WTC11 (cell line): ENCODE data around the gene CAMK2D. TPM values are rescaled to one million over a fixed set of nuclear protein-coding genes. Genes with fewer than 3 reads are reported as not detected.
A peak's percentile ranks its signal among the peaks of the same experiment; 100 is the strongest.

Experiments
- ATAC-seq: fragments of 200-7000 bp; cut with Tn5 transposase; 2 replicates; pipeline ENCODE4 v1.10.0; 2021; ENCODE audit warnings: mild to moderate bottlenecking, moderate library complexity
- CTCF ChIA-PET: fragments of 300-600 bp; sonication (Branson Sonifier 250); formaldehyde crosslinking; loops from one replicate; lab custom pipeline; 2021; ENCODE audit warnings: antibody characterized with exemption; lab: Charles Lee
- POLR2A ChIA-PET: fragments of 350-600 bp; sonication (Branson Sonifier 250); formaldehyde crosslinking; loops from one replicate; lab custom pipeline; 2021; ENCODE audit warnings: antibody characterized with exemption; lab: Charles Lee
- DNase-seq: peaks from one replicate; pipeline ENCODE4 v3.0.0; 2021; ENCODE audit warnings: low spot score
- H3K27ac Mint-ChIP-seq: 2 replicates; pipeline ENCODE4 v1.8.0; 2021; ENCODE audit warnings: mixed read lengths
- H3K27me3 Mint-ChIP-seq: 2 replicates; pipeline ENCODE4 v1.8.0; 2021; ENCODE audit warnings: low read depth, mild to moderate bottlenecking, moderate library complexity, mixed read lengths
- H3K36me3 Mint-ChIP-seq: 2 replicates; pipeline ENCODE4 v1.8.0; 2021; ENCODE audit warnings: mixed read lengths
- H3K4me1 Mint-ChIP-seq: 2 replicates; pipeline ENCODE4 v1.8.0; 2022; ENCODE audit warnings: mixed read lengths
- H3K4me3 Mint-ChIP-seq: 2 replicates; pipeline ENCODE4 v1.8.0; 2021; ENCODE audit warnings: mild to moderate bottlenecking, moderate library complexity, mixed read lengths
- H3K9me3 Mint-ChIP-seq: 2 replicates; pipeline ENCODE4 v1.8.0; 2021; ENCODE audit warnings: mixed read lengths
- ESRRA ChIP-seq: sonication (generic); formaldehyde crosslinking; IDR thresholded peaks from 2 replicates; pipeline ENCODE4 v1.8.1; 2022; ENCODE audit warnings: mild to moderate bottlenecking, missing genetic modification reagents, borderline replicate concordance
- ETV6 ChIP-seq: sonication (generic); formaldehyde crosslinking; IDR thresholded peaks from 2 replicates; pipeline ENCODE4 v1.8.1; 2022; ENCODE audit warnings: mild to moderate bottlenecking, missing genetic modification reagents
- GRHL2 ChIP-seq: fragments of 250-450 bp; sonication (Bioruptor Pico); IDR thresholded peaks from 2 replicates; pipeline ENCODE4 v1.8.0; 2022; ENCODE audit warnings: mild to moderate bottlenecking, moderate library complexity; ENCODE audit not compliant: insufficient replicate concordance, severe bottlenecking
- TEAD4 ChIP-seq: sonication (generic); formaldehyde crosslinking; IDR thresholded peaks from 2 replicates; pipeline ENCODE4 v1.8.0; 2022; ENCODE audit warnings: mild to moderate bottlenecking, missing genetic modification reagents
- ZNF423 ChIP-seq: fragments of 250-450 bp; sonication (Bioruptor Pico); IDR thresholded peaks from 2 replicates; pipeline ENCODE4 v2.1.2; 2022; ENCODE audit warnings: mild to moderate bottlenecking, moderate library complexity
- total RNA-seq: library from RNA; stranded (reverse); gene quantifications from 3 replicates; pipeline ENCODE4 v1.2.3, GENCODE V29; 2021
- TF ChIP-seq, protein P1 (sequence below): sonication (generic); formaldehyde crosslinking; IDR thresholded peaks from 2 replicates; pipeline ENCODE4 v1.8.0; 2022; ENCODE audit warnings: mild to moderate bottlenecking, missing genetic modification reagents
- TF ChIP-seq, protein P2 (sequence below): sonication (generic); formaldehyde crosslinking; IDR thresholded peaks from 2 replicates; pipeline ENCODE4 v1.8.1; 2022; ENCODE audit warnings: mild to moderate bottlenecking, moderate library complexity, missing genetic modification reagents
- TF ChIP-seq, protein P3 (sequence below): fragments of 250-450 bp; sonication (Bioruptor Pico); IDR thresholded peaks from 2 replicates; pipeline ENCODE4 v1.9.0; 2021; ENCODE audit warnings: mild to moderate bottlenecking, borderline replicate concordance
- TF ChIP-seq, protein P4 (sequence below): fragments of 250-450 bp; sonication (Bioruptor Pico); IDR thresholded peaks from 2 replicates; pipeline ENCODE4 v2.1.2; 2022; ENCODE audit warnings: mild to moderate bottlenecking, moderate library complexity
- TF ChIP-seq, protein P5 (sequence below): sonication (generic); formaldehyde crosslinking; IDR thresholded peaks from 2 replicates; pipeline ENCODE4 v1.8.1; 2023; ENCODE audit warnings: mild to moderate bottlenecking, missing genetic modification reagents, borderline replicate concordance

CAMK2D gene
- total RNA-seq, 1 experiment from 2014 or later, result 16.5 TPM

DNA sequence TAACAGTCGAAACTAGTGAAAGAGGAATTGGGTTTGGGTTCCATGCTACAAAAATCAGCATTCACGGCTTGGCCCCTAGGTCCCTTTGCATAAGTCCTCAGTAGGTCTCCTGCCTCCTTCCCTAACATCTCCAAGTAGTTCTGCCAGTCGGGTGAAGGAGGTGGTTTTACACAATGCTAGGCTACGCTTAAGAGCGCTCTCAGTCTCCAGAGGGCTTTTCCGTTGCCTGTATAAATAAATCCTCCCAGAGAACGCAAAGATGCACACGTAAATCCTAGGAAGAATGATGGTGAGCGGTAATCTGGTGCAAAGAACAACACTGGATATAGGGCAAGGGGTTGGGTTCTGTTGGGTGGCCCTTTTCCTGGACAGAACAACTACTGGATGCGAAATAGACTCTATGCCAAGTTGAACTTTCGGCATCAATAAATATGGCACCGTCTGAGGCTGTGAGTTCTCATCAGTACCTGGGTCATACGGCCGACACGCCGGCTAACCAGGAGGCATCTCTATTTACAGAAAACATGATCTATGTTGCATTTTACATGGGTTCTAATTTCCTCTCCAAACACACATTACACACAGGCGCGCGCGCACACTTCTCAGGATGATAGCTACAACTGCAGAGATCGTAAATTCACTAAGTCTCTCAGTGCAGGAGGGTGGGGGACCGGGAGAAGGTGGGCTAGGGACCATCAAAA lies 1.3 kb downstream of the CAMK2D start:
- POLR2A ChIA-PET, result no interaction called here
- H3K4me1 Mint-ChIP-seq, result peaks cover 44% of the 10 kb centered on the region
- H3K27ac Mint-ChIP-seq, result no peak overlapping the region; the same call in 1 of the 2 replicates
- no peaks in the 10 kb centered on the region for H3K36me3 Mint-ChIP-seq
- CTCF ChIA-PET, result interaction anchor here (1.2 to 1.3 kb wide), 3 partner anchors 10 to 365 kb away, joined by 3 to 8 read pairs (median 5); no protein-coding TSS in a partner anchor
- DNase-seq, result no peak
- H3K27me3 Mint-ChIP-seq, result peaks cover 22% of the 10 kb centered on the region
- H3K9me3 Mint-ChIP-seq, result no peaks in the 10 kb centered on the region
- peak overlapping the region; percentile 88 for H3K4me3 Mint-ChIP-seq
- TF ChIP-seq, protein P1, sequence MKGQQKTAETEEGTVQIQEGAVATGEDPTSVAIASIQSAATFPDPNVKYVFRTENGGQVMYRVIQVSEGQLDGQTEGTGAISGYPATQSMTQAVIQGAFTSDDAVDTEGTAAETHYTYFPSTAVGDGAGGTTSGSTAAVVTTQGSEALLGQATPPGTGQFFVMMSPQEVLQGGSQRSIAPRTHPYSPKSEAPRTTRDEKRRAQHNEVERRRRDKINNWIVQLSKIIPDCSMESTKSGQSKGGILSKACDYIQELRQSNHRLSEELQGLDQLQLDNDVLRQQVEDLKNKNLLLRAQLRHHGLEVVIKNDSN (CRISPR knock-in tag), result 0 out of 2 replicates have a peak, but pooled peaks have one; percentile 6
- TF ChIP-seq, protein P2, sequence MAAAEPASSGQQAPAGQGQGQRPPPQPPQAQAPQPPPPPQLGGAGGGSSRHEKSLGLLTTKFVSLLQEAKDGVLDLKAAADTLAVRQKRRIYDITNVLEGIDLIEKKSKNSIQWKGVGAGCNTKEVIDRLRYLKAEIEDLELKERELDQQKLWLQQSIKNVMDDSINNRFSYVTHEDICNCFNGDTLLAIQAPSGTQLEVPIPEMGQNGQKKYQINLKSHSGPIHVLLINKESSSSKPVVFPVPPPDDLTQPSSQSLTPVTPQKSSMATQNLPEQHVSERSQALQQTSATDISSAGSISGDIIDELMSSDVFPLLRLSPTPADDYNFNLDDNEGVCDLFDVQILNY, result no peak
- TF ChIP-seq ESRRA (CRISPR knock-in tag), result no peak
- TF ChIP-seq, all 79 proteins: peak for 1
- ATAC-seq, result peak; percentile 7; the same call in 1 of the 2 replicates

DNA sequence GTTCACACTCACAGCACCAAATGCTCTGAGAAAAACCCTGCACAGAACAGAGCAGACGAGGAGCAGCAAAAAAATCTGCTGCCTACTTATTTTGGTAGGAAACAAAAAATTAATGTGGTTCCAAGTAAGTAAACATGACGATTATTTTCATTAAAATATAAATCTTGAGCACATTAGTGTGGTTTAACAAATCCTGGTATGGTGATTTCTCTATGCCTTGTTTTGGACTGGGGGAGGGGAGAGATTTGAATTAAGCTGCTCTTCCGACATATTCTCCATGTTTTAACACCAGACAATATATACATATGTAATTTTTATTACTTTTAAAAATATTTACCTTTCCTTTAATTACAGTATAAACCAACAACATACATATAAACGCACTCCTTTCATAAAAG lies 1.8 kb downstream of the CAMK2D start:
- Mint-ChIP-seq H3K36me3 (no peaks in the 10 kb centered on the region), H3K9me3 (no peaks in the 10 kb centered on the region), H3K4me3 (peak overlapping the region; percentile 88), H3K27me3 (peaks cover 22% of the 10 kb centered on the region), H3K4me1 (peaks cover 44% of the 10 kb centered on the region), H3K27ac (no peak overlapping the region)
- no peak for ATAC-seq
- CTCF ChIA-PET, result no interaction called here
- no peak for DNase-seq
- TF ChIP-seq ZNF423 (CRISPR knock-in tag), result no peak
- TF ChIP-seq TEAD4 (CRISPR knock-in tag), result no peak
- TF ChIP-seq, protein P3, sequence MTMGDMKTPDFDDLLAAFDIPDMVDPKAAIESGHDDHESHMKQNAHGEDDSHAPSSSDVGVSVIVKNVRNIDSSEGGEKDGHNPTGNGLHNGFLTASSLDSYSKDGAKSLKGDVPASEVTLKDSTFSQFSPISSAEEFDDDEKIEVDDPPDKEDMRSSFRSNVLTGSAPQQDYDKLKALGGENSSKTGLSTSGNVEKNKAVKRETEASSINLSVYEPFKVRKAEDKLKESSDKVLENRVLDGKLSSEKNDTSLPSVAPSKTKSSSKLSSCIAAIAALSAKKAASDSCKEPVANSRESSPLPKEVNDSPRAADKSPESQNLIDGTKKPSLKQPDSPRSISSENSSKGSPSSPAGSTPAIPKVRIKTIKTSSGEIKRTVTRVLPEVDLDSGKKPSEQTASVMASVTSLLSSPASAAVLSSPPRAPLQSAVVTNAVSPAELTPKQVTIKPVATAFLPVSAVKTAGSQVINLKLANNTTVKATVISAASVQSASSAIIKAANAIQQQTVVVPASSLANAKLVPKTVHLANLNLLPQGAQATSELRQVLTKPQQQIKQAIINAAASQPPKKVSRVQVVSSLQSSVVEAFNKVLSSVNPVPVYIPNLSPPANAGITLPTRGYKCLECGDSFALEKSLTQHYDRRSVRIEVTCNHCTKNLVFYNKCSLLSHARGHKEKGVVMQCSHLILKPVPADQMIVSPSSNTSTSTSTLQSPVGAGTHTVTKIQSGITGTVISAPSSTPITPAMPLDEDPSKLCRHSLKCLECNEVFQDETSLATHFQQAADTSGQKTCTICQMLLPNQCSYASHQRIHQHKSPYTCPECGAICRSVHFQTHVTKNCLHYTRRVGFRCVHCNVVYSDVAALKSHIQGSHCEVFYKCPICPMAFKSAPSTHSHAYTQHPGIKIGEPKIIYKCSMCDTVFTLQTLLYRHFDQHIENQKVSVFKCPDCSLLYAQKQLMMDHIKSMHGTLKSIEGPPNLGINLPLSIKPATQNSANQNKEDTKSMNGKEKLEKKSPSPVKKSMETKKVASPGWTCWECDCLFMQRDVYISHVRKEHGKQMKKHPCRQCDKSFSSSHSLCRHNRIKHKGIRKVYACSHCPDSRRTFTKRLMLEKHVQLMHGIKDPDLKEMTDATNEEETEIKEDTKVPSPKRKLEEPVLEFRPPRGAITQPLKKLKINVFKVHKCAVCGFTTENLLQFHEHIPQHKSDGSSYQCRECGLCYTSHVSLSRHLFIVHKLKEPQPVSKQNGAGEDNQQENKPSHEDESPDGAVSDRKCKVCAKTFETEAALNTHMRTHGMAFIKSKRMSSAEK (CRISPR knock-in tag), result no peak
- no peak for TF ChIP-seq ETV6 (CRISPR knock-in tag)
- TF ChIP-seq, protein P4, sequence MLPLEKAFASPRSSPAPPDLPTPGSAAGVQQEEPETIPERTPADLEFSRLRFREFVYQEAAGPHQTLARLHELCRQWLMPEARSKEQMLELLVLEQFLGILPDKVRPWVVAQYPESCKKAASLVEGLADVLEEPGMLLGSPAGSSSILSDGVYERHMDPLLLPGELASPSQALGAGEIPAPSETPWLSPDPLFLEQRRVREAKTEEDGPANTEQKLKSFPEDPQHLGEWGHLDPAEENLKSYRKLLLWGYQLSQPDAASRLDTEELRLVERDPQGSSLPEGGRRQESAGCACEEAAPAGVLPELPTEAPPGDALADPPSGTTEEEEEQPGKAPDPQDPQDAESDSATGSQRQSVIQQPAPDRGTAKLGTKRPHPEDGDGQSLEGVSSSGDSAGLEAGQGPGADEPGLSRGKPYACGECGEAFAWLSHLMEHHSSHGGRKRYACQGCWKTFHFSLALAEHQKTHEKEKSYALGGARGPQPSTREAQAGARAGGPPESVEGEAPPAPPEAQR (CRISPR knock-in tag), result no peak
- TF ChIP-seq, protein P5, sequence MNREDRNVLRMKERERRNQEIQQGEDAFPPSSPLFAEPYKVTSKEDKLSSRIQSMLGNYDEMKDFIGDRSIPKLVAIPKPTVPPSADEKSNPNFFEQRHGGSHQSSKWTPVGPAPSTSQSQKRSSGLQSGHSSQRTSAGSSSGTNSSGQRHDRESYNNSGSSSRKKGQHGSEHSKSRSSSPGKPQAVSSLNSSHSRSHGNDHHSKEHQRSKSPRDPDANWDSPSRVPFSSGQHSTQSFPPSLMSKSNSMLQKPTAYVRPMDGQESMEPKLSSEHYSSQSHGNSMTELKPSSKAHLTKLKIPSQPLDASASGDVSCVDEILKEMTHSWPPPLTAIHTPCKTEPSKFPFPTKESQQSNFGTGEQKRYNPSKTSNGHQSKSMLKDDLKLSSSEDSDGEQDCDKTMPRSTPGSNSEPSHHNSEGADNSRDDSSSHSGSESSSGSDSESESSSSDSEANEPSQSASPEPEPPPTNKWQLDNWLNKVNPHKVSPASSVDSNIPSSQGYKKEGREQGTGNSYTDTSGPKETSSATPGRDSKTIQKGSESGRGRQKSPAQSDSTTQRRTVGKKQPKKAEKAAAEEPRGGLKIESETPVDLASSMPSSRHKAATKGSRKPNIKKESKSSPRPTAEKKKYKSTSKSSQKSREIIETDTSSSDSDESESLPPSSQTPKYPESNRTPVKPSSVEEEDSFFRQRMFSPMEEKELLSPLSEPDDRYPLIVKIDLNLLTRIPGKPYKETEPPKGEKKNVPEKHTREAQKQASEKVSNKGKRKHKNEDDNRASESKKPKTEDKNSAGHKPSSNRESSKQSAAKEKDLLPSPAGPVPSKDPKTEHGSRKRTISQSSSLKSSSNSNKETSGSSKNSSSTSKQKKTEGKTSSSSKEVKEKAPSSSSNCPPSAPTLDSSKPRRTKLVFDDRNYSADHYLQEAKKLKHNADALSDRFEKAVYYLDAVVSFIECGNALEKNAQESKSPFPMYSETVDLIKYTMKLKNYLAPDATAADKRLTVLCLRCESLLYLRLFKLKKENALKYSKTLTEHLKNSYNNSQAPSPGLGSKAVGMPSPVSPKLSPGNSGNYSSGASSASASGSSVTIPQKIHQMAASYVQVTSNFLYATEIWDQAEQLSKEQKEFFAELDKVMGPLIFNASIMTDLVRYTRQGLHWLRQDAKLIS (CRISPR knock-in tag), result no peak
- TF ChIP-seq GRHL2 (CRISPR knock-in tag), result no peak
- POLR2A ChIA-PET, result no interaction called here
